Measurements from ENCODE around the gene TRAPPC11. TPM values are rescaled to one million over a fixed set of nuclear protein-coding genes. Genes with fewer than 3 reads are reported as not detected.

TRAPPC11 gene
- total and polyA plus RNA-seq, 2 of the 4 experiments (the other 2 are of a cell fraction) = 25.3 to 56.8 TPM

DNA sequence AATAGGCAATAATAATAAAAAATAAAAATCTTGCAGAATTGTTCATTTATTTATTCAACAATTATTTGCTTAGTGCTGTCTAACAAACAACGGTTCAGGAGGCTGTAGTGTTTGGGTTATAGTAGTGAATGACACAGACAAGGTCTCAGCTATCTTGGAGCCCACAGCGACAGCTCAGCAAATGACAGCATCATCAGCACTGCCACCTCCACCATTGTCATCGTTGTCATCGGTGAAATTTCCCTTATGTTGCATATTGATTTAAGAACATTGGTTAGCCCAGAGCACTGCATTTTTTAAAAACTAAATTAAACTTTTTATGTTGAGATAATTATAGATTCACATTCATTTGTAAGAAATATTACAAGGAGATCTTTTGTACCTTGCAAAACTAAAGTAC, 79.9 kb downstream of the TRAPPC11 start:
- DNase-seq (no peak), ATAC-seq (ENCODE audit: low read depth) (no peak)
- H3K9ac ChIP-seq (ENCODE audit: low read depth, low read length) = no peak overlapping the region
- H3K56ac ChIP-seq (ENCODE audit: extremely low read depth, insufficient read depth, low read length) = no peak overlapping the region
- no peak overlapping the region for H3K4ac ChIP-seq (ENCODE audit: low read depth, low read length)
- no peak overlapping the region for H3K18ac ChIP-seq (ENCODE audit: low read depth, low read length)
- H2BK20ac ChIP-seq (ENCODE audit: low read depth, low read length) = no peak overlapping the region
- H2BK5ac ChIP-seq (ENCODE audit: low read depth, low read length, poor library complexity, severe bottlenecking) = no peak overlapping the region
- H3K4me2 ChIP-seq (ENCODE audit: low read depth, low read length) = no peak overlapping the region
- H3K9me1 ChIP-seq (ENCODE audit: insufficient read depth, low read length) = no peaks in the 10 kb centered on the region
- no CpG with 5 or more reads among the region's 4 CpGs for WGBS, 2 experiments (ENCODE audit: extremely low coverage in 2 of 2, insufficient read length in 1 of 2)
- no peak overlapping the region for H4K8ac ChIP-seq (ENCODE audit: low read depth in 2 of 2, low read length in 2 of 2)
- dilution Hi-C loops (cut with HindIII; ENCODE audit: low sequenced_read_pairs, unreplicated experiment) (no loop called here), intact Hi-C loops (cut with micrococcal nuclease) (no loop called here), in situ Hi-C loops (cut with MboI; ENCODE audit: low sequenced_read_pairs) (no loop called here)
- H2AFZ ChIP-seq (replicated peaks; ENCODE audit: low read length, poor library complexity) = no peak overlapping the region
- no peaks in the 10 kb centered on the region for H3K36me3 ChIP-seq (ENCODE audit: control insufficient read depth, insufficient read depth, low read length)
- H2AK9ac ChIP-seq (replicated peaks; ENCODE audit: low read depth, low read length, poor library complexity) = no peak overlapping the region
- H4K5ac ChIP-seq (ENCODE audit: low read depth, low read length) = no peak overlapping the region
- no peak overlapping the region for H2BK15ac ChIP-seq (ENCODE audit: low read depth, low read length)
- ChIA-PET CTCF (no interaction called here), POLR2A (ENCODE audit: unreplicated experiment) (no interaction called here)
- BruUV-seq (replicated peaks) = no TSS peak
- H3K23ac ChIP-seq (ENCODE audit: low read depth, low read length) = no peak overlapping the region
- no peak overlapping the region for H3K14ac ChIP-seq (replicated peaks; ENCODE audit: low read depth, low read length)
- H4K20me1 ChIP-seq (ENCODE audit: insufficient read depth, low read length) = no peaks in the 10 kb centered on the region
- no peaks in the 10 kb centered on the region for H3K9me3 ChIP-seq (ENCODE audit: control insufficient read depth, insufficient read depth, low read length)
- H3K4me1 ChIP-seq (ENCODE audit: control insufficient read depth, insufficient read depth, low read length) = no peaks in the 10 kb centered on the region
- no peak overlapping the region for H4K91ac ChIP-seq (ENCODE audit: insufficient read depth, low read depth, low read length)
- TF ChIP-seq FOS (IDR thresholded peaks at IDR 0.05; ENCODE audit: low read depth, low read length) (no peak), RCOR1 (IDR thresholded peaks at IDR 0.05; ENCODE audit: insufficient replicate concordance, low read length) (no peak), BHLHE40 (IDR thresholded peaks at IDR 0.05; ENCODE audit: low read depth, low read length) (no peak), SMC3 (IDR thresholded peaks at IDR 0.05; ENCODE audit: low read depth, low read length) (no peak), CEBPB (IDR thresholded peaks at IDR 0.05; ENCODE audit: low read depth, low read length) (no peak), MAZ (IDR thresholded peaks at IDR 0.05; ENCODE audit: borderline replicate concordance, low read depth, low read length) (no peak), POLR2A (IDR thresholded peaks at IDR 0.05; ENCODE audit: low read depth, low read length) (no peak), RFX5 (IDR thresholded peaks at IDR 0.05; ENCODE audit: low read depth, low read length) (no peak), RAD21 (IDR thresholded peaks at IDR 0.05; ENCODE audit: low read length) (no peak), CHD1 (IDR thresholded peaks at IDR 0.05; ENCODE audit: low read depth, low read length) (no peak)
- TF ChIP-seq, protein P1, sequence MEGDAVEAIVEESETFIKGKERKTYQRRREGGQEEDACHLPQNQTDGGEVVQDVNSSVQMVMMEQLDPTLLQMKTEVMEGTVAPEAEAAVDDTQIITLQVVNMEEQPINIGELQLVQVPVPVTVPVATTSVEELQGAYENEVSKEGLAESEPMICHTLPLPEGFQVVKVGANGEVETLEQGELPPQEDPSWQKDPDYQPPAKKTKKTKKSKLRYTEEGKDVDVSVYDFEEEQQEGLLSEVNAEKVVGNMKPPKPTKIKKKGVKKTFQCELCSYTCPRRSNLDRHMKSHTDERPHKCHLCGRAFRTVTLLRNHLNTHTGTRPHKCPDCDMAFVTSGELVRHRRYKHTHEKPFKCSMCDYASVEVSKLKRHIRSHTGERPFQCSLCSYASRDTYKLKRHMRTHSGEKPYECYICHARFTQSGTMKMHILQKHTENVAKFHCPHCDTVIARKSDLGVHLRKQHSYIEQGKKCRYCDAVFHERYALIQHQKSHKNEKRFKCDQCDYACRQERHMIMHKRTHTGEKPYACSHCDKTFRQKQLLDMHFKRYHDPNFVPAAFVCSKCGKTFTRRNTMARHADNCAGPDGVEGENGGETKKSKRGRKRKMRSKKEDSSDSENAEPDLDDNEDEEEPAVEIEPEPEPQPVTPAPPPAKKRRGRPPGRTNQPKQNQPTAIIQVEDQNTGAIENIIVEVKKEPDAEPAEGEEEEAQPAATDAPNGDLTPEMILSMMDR (conservative IDR thresholded peaks at IDR 0.05; ENCODE audit: low read depth, low read length) = no peak
- TF ChIP-seq, protein P2, sequence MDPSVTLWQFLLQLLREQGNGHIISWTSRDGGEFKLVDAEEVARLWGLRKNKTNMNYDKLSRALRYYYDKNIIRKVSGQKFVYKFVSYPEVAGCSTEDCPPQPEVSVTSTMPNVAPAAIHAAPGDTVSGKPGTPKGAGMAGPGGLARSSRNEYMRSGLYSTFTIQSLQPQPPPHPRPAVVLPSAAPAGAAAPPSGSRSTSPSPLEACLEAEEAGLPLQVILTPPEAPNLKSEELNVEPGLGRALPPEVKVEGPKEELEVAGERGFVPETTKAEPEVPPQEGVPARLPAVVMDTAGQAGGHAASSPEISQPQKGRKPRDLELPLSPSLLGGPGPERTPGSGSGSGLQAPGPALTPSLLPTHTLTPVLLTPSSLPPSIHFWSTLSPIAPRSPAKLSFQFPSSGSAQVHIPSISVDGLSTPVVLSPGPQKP (IDR thresholded peaks at IDR 0.05; ENCODE audit: borderline replicate concordance, low read depth, low read length) = no peak
- TF ChIP-seq, protein P3, sequence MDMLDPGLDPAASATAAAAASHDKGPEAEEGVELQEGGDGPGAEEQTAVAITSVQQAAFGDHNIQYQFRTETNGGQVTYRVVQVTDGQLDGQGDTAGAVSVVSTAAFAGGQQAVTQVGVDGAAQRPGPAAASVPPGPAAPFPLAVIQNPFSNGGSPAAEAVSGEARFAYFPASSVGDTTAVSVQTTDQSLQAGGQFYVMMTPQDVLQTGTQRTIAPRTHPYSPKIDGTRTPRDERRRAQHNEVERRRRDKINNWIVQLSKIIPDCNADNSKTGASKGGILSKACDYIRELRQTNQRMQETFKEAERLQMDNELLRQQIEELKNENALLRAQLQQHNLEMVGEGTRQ (IDR thresholded peaks at IDR 0.05; ENCODE audit: low read depth, low read length) = no peak
- no peak overlapping the region for H3K27ac ChIP-seq (ENCODE audit: insufficient read depth, low read length)
- no peak overlapping the region for H3K4me3 ChIP-seq (ENCODE audit: insufficient read depth, low read depth, low read length)
- H2AK5ac ChIP-seq (ENCODE audit: low read depth, low read length) = no peak overlapping the region
- H3K27me3 ChIP-seq (ENCODE audit: control insufficient read depth, insufficient read depth, low read length) = no peaks in the 10 kb centered on the region
- no peaks in the 10 kb centered on the region for H3K79me1 ChIP-seq (ENCODE audit: low read depth in 1 of 2, low read length in 2 of 2)
- no peak overlapping the region for H2BK120ac ChIP-seq (ENCODE audit: low read depth, low read length)
